Mucosa of stomach (tissue), 1 donor: ENCODE data around the gene GOLIM4.
"Not testable (repeated sequence)": the region's sequence is repeated elsewhere in the genome, so short reads cannot be mapped to it uniquely, and the experiment has no call there.

Experiments
- H3K27me3 ChIP-seq: one replicate; pipeline ENCODE4 v1.7.0; 2013; ENCODE audit warnings: mild to moderate bottlenecking, low read length; ENCODE audit not compliant: control insufficient read depth, insufficient read depth
- H3K36me3 ChIP-seq: one replicate; pipeline ENCODE4 v1.7.0; 2013; ENCODE audit warnings: low read length; ENCODE audit not compliant: control insufficient read depth, insufficient read depth
- H3K4me1 ChIP-seq: one replicate; pipeline ENCODE4 v1.7.0; 2013; ENCODE audit warnings: mild to moderate bottlenecking, low read length; ENCODE audit not compliant: control insufficient read depth, insufficient read depth
- H3K4me3 ChIP-seq: one replicate; pipeline ENCODE4 v1.7.0; 2013; ENCODE audit warnings: low read length
- H3K9ac ChIP-seq: one replicate; pipeline ENCODE4 v1.7.0; 2013; ENCODE audit warnings: mild to moderate bottlenecking, low read length, moderate library complexity
- H3K9me3 ChIP-seq: one replicate; pipeline ENCODE4 v1.7.0; 2013; ENCODE audit warnings: mild to moderate bottlenecking, low read length, moderate library complexity; ENCODE audit not compliant: control insufficient read depth
- donor health status: Pancreatic carcinoma.

GOLIM4 gene

DNA sequence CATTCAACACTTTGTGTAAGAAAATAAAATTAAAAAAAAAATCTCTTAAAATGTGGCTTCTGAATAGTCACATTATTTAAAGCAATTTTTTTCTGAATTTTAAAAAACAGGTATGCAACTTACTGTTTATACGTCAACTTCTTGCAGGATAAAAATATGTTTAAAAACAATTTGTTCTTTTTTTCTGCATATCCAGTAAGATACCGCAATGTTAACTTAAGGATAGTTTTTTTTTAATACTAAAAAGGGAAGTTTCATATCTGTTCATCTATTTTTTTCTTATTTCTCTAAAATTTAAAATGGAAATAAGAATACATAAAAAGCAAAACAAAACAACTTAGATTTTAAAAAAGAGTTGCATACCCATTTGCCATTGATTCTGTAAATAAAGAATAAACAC, 27.4 kb downstream of the GOLIM4 start:
- Histone ChIP-seq H3K27me3 (no peaks in the 10 kb centered on the region), H3K9ac (no peak overlapping the region), H3K9me3 (no peaks in the 10 kb centered on the region), H3K36me3 (no peaks in the 10 kb centered on the region), H3K4me1 (peaks cover 4% of the 10 kb centered on the region), H3K4me3 (no peak overlapping the region)

GRCh38 chr3:168066882-168067281, 28.8 kb downstream of the GOLIM4 start:
- H3K4me3 ChIP-seq = no peak overlapping the region
- no peak overlapping the region for H3K9ac ChIP-seq
- peaks cover 4% of the 10 kb centered on the region for H3K4me1 ChIP-seq
- no peaks in the 10 kb centered on the region for H3K27me3 ChIP-seq
- no peaks in the 10 kb centered on the region for H3K9me3 ChIP-seq
- H3K36me3 ChIP-seq = no peaks in the 10 kb centered on the region

DNA sequence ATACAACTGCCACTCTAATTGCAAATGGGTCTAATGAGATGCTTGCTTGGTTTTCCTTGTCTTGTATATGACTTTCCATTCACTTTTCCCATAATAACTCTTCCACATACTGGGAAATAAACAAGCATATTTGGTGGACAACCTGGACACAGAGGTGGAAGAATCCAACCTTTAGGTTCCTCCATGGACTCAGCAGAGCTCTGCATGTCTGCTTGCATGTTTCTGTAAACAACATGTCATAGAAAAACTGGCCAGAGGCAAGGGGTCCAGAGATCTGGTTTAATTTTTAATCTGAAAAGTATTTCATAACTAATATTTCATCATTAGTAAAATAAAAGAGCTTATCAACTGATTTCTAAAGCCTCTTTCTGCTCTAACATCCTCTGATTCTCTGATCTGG, 30.2 kb downstream of the GOLIM4 start:
- peaks cover 4% of the 10 kb centered on the region for H3K4me1 ChIP-seq
- H3K9ac ChIP-seq = no peak overlapping the region
- no peaks in the 10 kb centered on the region for H3K36me3 ChIP-seq

GRCh38 chr3:168063122-168063521, 32.6 kb downstream of the GOLIM4 start:
- Histone ChIP-seq H3K36me3 (no peaks in the 10 kb centered on the region), H3K27me3 (no peaks in the 10 kb centered on the region), H3K4me1 (peaks cover 4% of the 10 kb centered on the region), H3K9ac (no peak overlapping the region), H3K9me3 (no peaks in the 10 kb centered on the region), H3K4me3 (no peak overlapping the region)

More for the DNA sequence above, 30.2 kb downstream of the GOLIM4 start:
- H3K4me3 ChIP-seq = no peak overlapping the region
- H3K9me3 ChIP-seq = no peaks in the 10 kb centered on the region
- no peaks in the 10 kb centered on the region for H3K27me3 ChIP-seq

- Histone ChIP-seq H3K36me3 (no peaks in the 10 kb centered on the region), H3K4me1 (peaks cover 4% of the 10 kb centered on the region), H3K9ac (no peak overlapping the region), H3K27me3 (no peaks in the 10 kb centered on the region), H3K9me3 (no peaks in the 10 kb centered on the region), H3K4me3 (no peak overlapping the region)
These were observed 33.0 kb downstream of the GOLIM4 start for GRCh38 chr3:168062679-168063078.

DNA sequence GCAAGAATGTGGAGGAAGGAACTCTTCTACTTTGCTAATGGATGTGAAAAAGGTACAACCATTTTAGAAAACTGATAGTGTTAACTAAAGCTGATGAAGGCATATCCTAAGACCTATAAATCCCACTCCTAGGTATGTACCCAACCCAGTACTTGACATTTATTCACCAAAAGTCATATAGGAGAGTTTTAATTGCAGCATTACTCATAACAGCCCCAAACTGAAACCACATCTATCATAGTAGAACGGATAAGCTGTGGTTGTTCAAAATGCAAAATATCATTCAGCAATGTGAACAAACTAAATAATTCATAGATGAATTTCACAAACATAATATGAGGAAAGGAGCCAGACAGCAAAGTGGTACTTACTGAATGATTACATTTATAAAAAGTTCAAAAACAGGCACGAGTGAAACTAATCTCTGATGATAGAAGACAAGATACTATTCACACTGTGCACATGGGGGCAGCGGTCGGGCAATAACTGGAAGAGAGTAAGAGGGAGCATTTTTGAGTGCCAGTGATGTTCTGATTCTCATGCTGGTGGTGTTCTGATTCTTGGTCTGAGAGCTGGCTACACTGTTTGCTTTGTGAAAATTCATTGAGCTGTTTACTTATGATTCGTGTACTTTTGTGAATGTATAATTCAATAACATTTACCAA, 34.3 kb downstream of the GOLIM4 start:
- H3K36me3 ChIP-seq = no peaks in the 10 kb centered on the region
- peaks cover 12% of the 10 kb centered on the region for H3K4me1 ChIP-seq
- no peaks in the 10 kb centered on the region for H3K27me3 ChIP-seq
- H3K9me3 ChIP-seq = no peaks in the 10 kb centered on the region
- H3K4me3 ChIP-seq = no peak overlapping the region
- H3K9ac ChIP-seq = no peak overlapping the region

DNA sequence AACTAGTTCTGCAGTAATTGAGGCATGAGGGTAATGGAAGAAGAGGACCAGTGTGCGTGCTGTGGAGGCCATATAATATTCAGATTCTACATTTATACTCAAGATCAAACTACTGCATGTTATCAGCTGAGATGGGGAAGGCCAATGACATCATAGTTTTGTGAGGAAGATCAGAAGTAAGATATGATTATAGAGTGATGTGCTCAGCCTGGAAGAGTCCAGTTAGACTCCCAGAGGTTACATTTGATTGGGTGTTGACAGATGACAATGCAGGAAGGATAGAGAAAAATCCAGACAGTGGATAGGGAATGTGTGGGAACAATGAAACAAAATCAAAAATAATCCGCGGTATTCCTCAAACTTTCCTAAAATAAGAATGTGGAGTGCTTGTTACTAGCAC, 35.4 kb downstream of the GOLIM4 start:
- Histone ChIP-seq H3K4me3 (no peak overlapping the region), H3K27me3 (no peaks in the 10 kb centered on the region), H3K9me3 (no peaks in the 10 kb centered on the region), H3K9ac (no peak overlapping the region), H3K36me3 (no peaks in the 10 kb centered on the region), H3K4me1 (peaks cover 13% of the 10 kb centered on the region)

DNA sequence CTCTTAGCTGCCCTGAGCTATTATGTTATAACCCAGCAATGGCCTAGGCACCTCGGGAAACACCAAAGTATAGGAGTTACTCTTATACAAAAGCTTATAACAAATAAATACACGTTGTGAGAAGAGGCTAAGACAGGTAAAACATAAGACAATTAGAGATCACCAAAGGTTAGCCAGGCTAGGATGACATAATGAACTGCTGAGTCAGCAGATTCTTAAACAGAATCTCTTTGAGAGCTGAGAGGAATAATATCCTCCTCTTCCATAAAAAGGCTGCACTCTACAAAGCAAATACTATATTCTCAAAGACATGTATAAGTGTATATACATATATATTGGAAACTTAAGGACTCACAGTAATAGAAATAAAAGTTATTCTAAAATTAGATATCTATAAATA, 37.2 kb downstream of the GOLIM4 start:
- Histone ChIP-seq H3K4me1 (peaks cover 13% of the 10 kb centered on the region), H3K36me3 (no peaks in the 10 kb centered on the region), H3K4me3 (no peak overlapping the region)

DNA sequence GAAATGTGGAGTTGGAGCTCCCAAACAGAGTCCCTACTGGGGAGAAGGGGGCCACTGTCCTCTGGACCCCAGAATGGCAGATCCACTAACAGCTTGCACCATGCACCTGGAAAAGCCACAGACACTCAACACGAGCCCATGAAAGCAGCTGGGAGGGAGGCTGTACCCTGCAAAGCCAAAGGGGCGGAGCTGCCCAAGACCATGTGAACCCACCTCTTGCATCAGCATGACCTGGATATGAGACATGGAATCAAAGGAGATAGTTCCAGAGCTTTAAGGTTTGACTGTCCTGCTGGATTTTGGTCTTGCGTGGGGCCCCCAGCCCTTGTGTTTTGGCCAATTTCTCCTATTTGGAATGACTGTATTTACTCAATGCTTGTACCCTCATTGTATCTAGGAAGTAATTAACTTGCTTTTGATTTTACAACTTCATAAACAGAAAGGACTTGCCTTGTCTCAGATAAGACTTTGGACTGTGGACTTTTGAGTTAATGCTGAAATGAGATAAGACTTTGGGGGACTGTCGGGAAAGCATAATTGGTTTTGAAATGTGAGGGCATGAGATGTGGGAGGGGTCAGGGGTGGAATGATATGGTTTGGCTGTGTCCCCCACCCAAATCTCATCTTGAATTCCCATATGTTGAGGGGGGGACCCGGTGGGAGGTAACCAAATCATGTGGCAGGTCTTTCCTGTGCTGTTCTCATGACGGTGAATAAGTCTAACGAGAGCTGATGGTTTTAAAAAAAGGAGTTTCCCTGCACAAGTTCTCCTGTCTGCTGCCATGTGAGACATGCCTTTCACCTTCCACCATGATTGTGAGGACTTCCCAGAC, 39.1 kb downstream of the GOLIM4 start:
- not testable (repeated sequence) for H3K36me3 ChIP-seq, H3K9ac ChIP-seq, H3K27me3 ChIP-seq, H3K9me3 ChIP-seq, H3K4me3 ChIP-seq
- H3K4me1 ChIP-seq = peaks cover 22% of the 10 kb centered on the region

More for the DNA sequence above, 37.2 kb downstream of the GOLIM4 start:
- H3K27me3 ChIP-seq = no peaks in the 10 kb centered on the region
- no peak overlapping the region for H3K9ac ChIP-seq
- no peaks in the 10 kb centered on the region for H3K9me3 ChIP-seq

DNA sequence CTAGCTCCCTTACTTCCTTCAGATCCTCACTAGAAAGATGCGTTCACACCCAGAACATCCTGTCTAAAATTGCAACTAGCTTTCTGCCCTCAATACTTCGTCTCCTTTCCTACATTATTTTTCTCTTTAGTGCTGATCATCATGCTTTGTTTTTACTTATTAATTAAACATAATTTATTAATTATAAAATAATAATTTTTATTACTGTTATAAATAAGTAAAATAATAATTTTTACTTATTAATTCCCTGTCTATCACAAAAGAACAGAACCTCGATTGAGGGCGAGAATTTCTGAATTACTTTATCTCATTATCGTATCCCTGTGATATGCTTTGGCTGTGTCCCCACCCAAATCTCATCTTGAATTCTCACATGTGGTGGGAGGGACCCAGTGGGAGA, 41.3 kb downstream of the GOLIM4 start:
- Histone ChIP-seq H3K9ac (no peak overlapping the region), H3K4me3 (no peak overlapping the region), H3K36me3 (no peaks in the 10 kb centered on the region), H3K9me3 (no peaks in the 10 kb centered on the region), H3K27me3 (no peaks in the 10 kb centered on the region), H3K4me1 (peaks cover 28% of the 10 kb centered on the region)

DNA sequence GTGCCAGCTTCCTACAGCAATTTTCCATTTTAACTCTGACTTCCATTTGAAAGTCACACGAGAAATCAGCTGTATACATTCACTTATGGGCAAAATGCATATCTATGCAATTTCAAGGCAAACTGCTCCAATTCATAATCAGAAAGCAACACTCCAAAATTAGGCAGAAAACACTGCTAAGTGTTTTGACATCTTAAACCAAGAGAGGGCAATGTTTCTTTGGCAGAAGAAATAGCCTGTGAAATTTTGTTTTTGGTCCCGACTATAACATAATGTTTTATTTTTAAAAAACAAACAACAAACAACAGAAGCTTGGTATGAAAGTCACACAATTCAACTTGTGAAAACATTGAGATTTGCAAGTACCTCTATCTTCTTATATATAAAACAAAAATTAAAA, 42.6 kb downstream of the GOLIM4 start:
- Histone ChIP-seq H3K4me3 (no peak overlapping the region), H3K36me3 (no peaks in the 10 kb centered on the region), H3K9me3 (no peaks in the 10 kb centered on the region), H3K27me3 (no peaks in the 10 kb centered on the region), H3K9ac (no peak overlapping the region), H3K4me1 (peaks cover 39% of the 10 kb centered on the region)

GRCh38 chr3:168052515-168052914, 43.2 kb downstream of the GOLIM4 start:
- Histone ChIP-seq H3K9me3 (no peaks in the 10 kb centered on the region), H3K4me1 (peaks cover 39% of the 10 kb centered on the region), H3K27me3 (no peaks in the 10 kb centered on the region), H3K9ac (no peak overlapping the region), H3K4me3 (no peak overlapping the region), H3K36me3 (no peaks in the 10 kb centered on the region)
